ENCODE data around the gene GAS6. TPM values are rescaled to one million over a fixed set of nuclear protein-coding genes. Genes with fewer than 3 reads are reported as not detected.
"Not testable (repeated sequence)": the region's sequence is repeated elsewhere in the genome, so short reads cannot be mapped to it uniquely, and the experiment has no call there.

GAS6 gene
- total and polyA plus RNA-seq, 2 experiments from 2014 or later, result 822 to 1,035 TPM

GRCh38 chr13:113874579-113875428 lies 10.9 kb upstream of the GAS6 start:
- no peak overlapping the region for H3K4me3 ChIP-seq
- no peaks in the 10 kb centered on the region for H3K36me3 ChIP-seq (ENCODE audit: low read depth)
- H3K79me2 ChIP-seq (ENCODE audit: insufficient read depth), result peaks cover 9% of the 10 kb centered on the region; the same call in 1 of the 2 replicates
- H3K9me2 ChIP-seq (ENCODE audit: insufficient read depth), result no peaks in the 10 kb centered on the region
- no peaks in the 10 kb centered on the region for H3K9me3 ChIP-seq (ENCODE audit: low read depth)
- H3F3A ChIP-seq (ENCODE audit: insufficient read depth), result no peaks in the 10 kb centered on the region; the same call in 1 of the 2 replicates
- no peak overlapping the region for H3K27ac ChIP-seq
- H3K9ac ChIP-seq, result no peak overlapping the region
- in situ Hi-C loops (cut with MboI), result no loop called here
- H2AFZ ChIP-seq, result no peak overlapping the region
- no peaks in the 10 kb centered on the region for H3K4me1 ChIP-seq (ENCODE audit: insufficient read depth)
- TF ChIP-seq EZH2phosphoT487 (IDR thresholded peaks at IDR 0.05; ENCODE audit: insufficient read depth, low read depth) (no peak), EZH2 (IDR thresholded peaks at IDR 0.05; ENCODE audit: insufficient read depth, poor library complexity, severe bottlenecking) (no peak)
- H3K4me2 ChIP-seq (ENCODE audit: unreplicated experiment), result no peak overlapping the region
- no peaks in the 10 kb centered on the region for H4K20me1 ChIP-seq (ENCODE audit: insufficient read depth)
- H3K27me3 ChIP-seq (replicated peaks; ENCODE audit: insufficient read depth), result no peaks in the 10 kb centered on the region
- no peak for DNase-seq
- 86 to 89% methylated on average over 21 to 26 of the region's 26 CpGs for WGBS, 2 experiments (ENCODE audit: low coverage in 1 of 2, low lambda C conversion rate in 2 of 2, missing lambda C conversion rate in 2 of 2)

GRCh38 chr13:113874177-113874576 lies 10.3 kb upstream of the GAS6 start:
- H3K9me2 ChIP-seq (ENCODE audit: insufficient read depth), result no peaks in the 10 kb centered on the region
- H3K4me3 ChIP-seq, result no peak overlapping the region
- no peaks in the 10 kb centered on the region for H3K36me3 ChIP-seq (ENCODE audit: low read depth)
- no peaks in the 10 kb centered on the region for H3K9me3 ChIP-seq (ENCODE audit: low read depth)
- no peak overlapping the region for H2AFZ ChIP-seq
- no peak overlapping the region for H3K9ac ChIP-seq
- DNase-seq, result no peak
- no peaks in the 10 kb centered on the region for H3K27me3 ChIP-seq (replicated peaks; ENCODE audit: insufficient read depth)
- peaks cover 9% of the 10 kb centered on the region; the same call in 1 of the 2 replicates for H3K79me2 ChIP-seq (ENCODE audit: insufficient read depth)
- no peak overlapping the region for H3K4me2 ChIP-seq (ENCODE audit: unreplicated experiment)
- H4K20me1 ChIP-seq (ENCODE audit: insufficient read depth), result no peaks in the 10 kb centered on the region
- TF ChIP-seq EZH2 (IDR thresholded peaks at IDR 0.05; ENCODE audit: insufficient read depth, poor library complexity, severe bottlenecking) (no peak), EZH2phosphoT487 (IDR thresholded peaks at IDR 0.05; ENCODE audit: insufficient read depth, low read depth) (no peak)
- no peak overlapping the region for H3K27ac ChIP-seq
- in situ Hi-C loops (cut with MboI), result no loop called here
- H3F3A ChIP-seq (ENCODE audit: insufficient read depth), result no peaks in the 10 kb centered on the region; the same call in 1 of the 2 replicates
- WGBS, 2 experiments (ENCODE audit: low coverage in 1 of 2, low lambda C conversion rate in 2 of 2, missing lambda C conversion rate in 2 of 2), result 74% methylated on average over 9 to 10 of the region's 10 CpGs
- H3K4me1 ChIP-seq (ENCODE audit: insufficient read depth), result no peaks in the 10 kb centered on the region

GRCh38 chr13:113869263-113869662 lies 5.4 kb upstream of the GAS6 start:
- peaks cover 36% of the 10 kb centered on the region for H3K79me2 ChIP-seq (ENCODE audit: insufficient read depth)
- H3K4me2 ChIP-seq (ENCODE audit: unreplicated experiment), result no peak overlapping the region
- no peak overlapping the region for H3K9ac ChIP-seq
- H2AFZ ChIP-seq, result no peak overlapping the region
- 92 to 93% methylated on average over 4 of the region's 4 CpGs for WGBS, 2 experiments (ENCODE audit: low coverage in 1 of 2, low lambda C conversion rate in 2 of 2, missing lambda C conversion rate in 2 of 2)
- 0 out of 2 replicates have a peak, but pooled peaks cover 3% of the 10 kb centered on the region for H3K4me1 ChIP-seq (ENCODE audit: insufficient read depth)
- no peak for DNase-seq
- no peaks in the 10 kb centered on the region for H3K9me2 ChIP-seq (ENCODE audit: insufficient read depth)
- no peaks in the 10 kb centered on the region for H4K20me1 ChIP-seq (ENCODE audit: insufficient read depth)
- H3F3A ChIP-seq (ENCODE audit: insufficient read depth), result peaks cover 3% of the 10 kb centered on the region; the same call in 1 of the 2 replicates
- no peaks in the 10 kb centered on the region for H3K27me3 ChIP-seq (replicated peaks; ENCODE audit: insufficient read depth)
- H3K9me3 ChIP-seq (ENCODE audit: low read depth), result no peaks in the 10 kb centered on the region
- in situ Hi-C loops (cut with MboI), result no loop called here
- no peaks in the 10 kb centered on the region for H3K36me3 ChIP-seq (ENCODE audit: low read depth)
- TF ChIP-seq EZH2phosphoT487 (IDR thresholded peaks at IDR 0.05; ENCODE audit: insufficient read depth, low read depth) (no peak), EZH2 (IDR thresholded peaks at IDR 0.05; ENCODE audit: insufficient read depth, poor library complexity, severe bottlenecking) (no peak)
- H3K27ac ChIP-seq, result no peak overlapping the region
- no peak overlapping the region for H3K4me3 ChIP-seq

- H3K27me3 ChIP-seq (replicated peaks; ENCODE audit: insufficient read depth); H3K27ac ChIP-seq; H3F3A ChIP-seq (ENCODE audit: insufficient read depth); H3K4me2 ChIP-seq (ENCODE audit: unreplicated experiment); H3K9me3 ChIP-seq (ENCODE audit: low read depth); DNase-seq; H3K4me3 ChIP-seq; H3K9ac ChIP-seq; H3K4me1 ChIP-seq (ENCODE audit: insufficient read depth); H2AFZ ChIP-seq; in situ Hi-C loops (cut with MboI); H3K36me3 ChIP-seq (ENCODE audit: low read depth); H3K9me2 ChIP-seq (ENCODE audit: insufficient read depth); H4K20me1 ChIP-seq (ENCODE audit: insufficient read depth): not testable (repeated sequence)
- H3K79me2 ChIP-seq (ENCODE audit: insufficient read depth), result peaks cover 46% of the 10 kb centered on the region
- 94% methylated on average over 5 of the region's 5 CpGs for WGBS, 2 experiments (ENCODE audit: low coverage in 1 of 2, low lambda C conversion rate in 2 of 2, missing lambda C conversion rate in 2 of 2)
These were observed 4.0 kb upstream of the GAS6 start for GRCh38 chr13:113867913-113868312.

Measured in GM23248 (cell line).